ENCODE results near the gene PSMD6. TPM values are rescaled to one million over a fixed set of nuclear protein-coding genes. Genes with fewer than 3 reads are reported as not detected.

PSMD6 gene
- total RNA-seq, result 105 and 108 TPM in 2 replicates

GRCh38 chr3:64023187-64023860 is at the start of gene PSMD6:
PSMD6 (minus strand) TSS chr3:64023494; CDS start chr3:64023419, 75 bp downstream.

Other genes with a start within 250 kb of the PSMD6 start
- not detected in 2 replicates for gene C3orf49, start 204.2 kb downstream of the PSMD6 start, total RNA-seq
- 40.3 and 66.5 TPM in 2 replicates for gene THOC7, start 159.7 kb downstream of the PSMD6 start, total RNA-seq
- 9.5 and 12.7 TPM in 2 replicates for gene ATXN7, start 159.6 kb downstream of the PSMD6 start, total RNA-seq
- gene SCAANT1, start 111.1 kb downstream of the PSMD6 start, total RNA-seq, result not detected in 2 replicates
- gene PRICKLE2, start 202.0 kb upstream of the PSMD6 start, total RNA-seq, result 20.2 and 21.8 TPM in 2 replicates